Small intestine (tissue), 7 donors: ENCODE results near the gene ZGPAT. TPM values are rescaled to one million over a fixed set of nuclear protein-coding genes. Genes with fewer than 3 reads are reported as not detected.
"Not testable (repeated sequence)": the region's sequence is repeated elsewhere in the genome, so short reads cannot be mapped to it uniquely, and the experiment has no call there.

Experiments
- DNase-seq, 2 donors: peaks; one replicate each; pipeline versions ENCODE4 v3.0.0 to v3.0.0-alpha.2; 2013
- FAIRE-seq: peaks from 2 replicates; lab custom pipeline; 2012; peaks lifted over from hg19 to GRCh38; lab: Jason Lieb, UNC
- H3K27ac ChIP-seq, 3 donors: one replicate each; pipeline ENCODE4 v1.5.1; 2013; ENCODE audit warnings: low read length in 2 of 3, mild to moderate bottlenecking in 2 of 3, control low read depth in 1 of 3, inconsistent platforms in 1 of 3, low read depth in 1 of 3, moderate library complexity in 1 of 3
- H3K27me3 ChIP-seq, 3 donors: one replicate each; pipeline ENCODE4 v1.6.1; 2013; ENCODE audit warnings: low read length in 3 of 3, inconsistent platforms in 1 of 3; ENCODE audit not compliant: control insufficient read depth in 3 of 3, insufficient read depth in 3 of 3
- H3K36me3 ChIP-seq, 3 donors: one replicate each; pipeline ENCODE4 v1.6.1; 2013; ENCODE audit warnings: low read length in 3 of 3, inconsistent platforms in 1 of 3, low read depth in 1 of 3, mild to moderate bottlenecking in 1 of 3, moderate library complexity in 1 of 3; ENCODE audit not compliant: control insufficient read depth in 3 of 3, insufficient read depth in 2 of 3
- H3K4me1 ChIP-seq, 3 donors: one replicate each; pipeline ENCODE4 v1.6.1; 2013; ENCODE audit warnings: low read length in 2 of 3, inconsistent platforms in 1 of 3, low read depth in 1 of 3, mild to moderate bottlenecking in 1 of 3, moderate library complexity in 1 of 3; ENCODE audit not compliant: control insufficient read depth in 3 of 3, insufficient read depth in 2 of 3
- H3K4me3 ChIP-seq, 3 donors: one replicate each; pipeline ENCODE4 v1.5.1; 2013; ENCODE audit warnings: low read length in 3 of 3, control low read depth in 1 of 3, inconsistent platforms in 1 of 3, low read depth in 1 of 3, mild to moderate bottlenecking in 1 of 3, moderate library complexity in 1 of 3
- H3K9me3 ChIP-seq, 2 donors: one replicate each; pipeline ENCODE4 v1.6.1; 2013; ENCODE audit warnings: low read depth in 1 of 2, low read length in 1 of 2; ENCODE audit not compliant: control insufficient read depth in 2 of 2, insufficient read depth in 1 of 2
- WGBS, 3 donors: extraction: QIAGEN DNeasy Blood & Tissue Kit; methylation state at CpG; one replicate each; pipeline ENCODE4 v1.1.7; 2013; 5-methylcytosine and 5-hydroxymethylcytosine counted together
- polyA plus RNA-seq, 4 donors: library from polyadenylated mRNA; stranded (reverse) in 3 of 4; unstranded in 1 of 4; fragments of 200-250 nt in 3 of 4; fragments of 120-200 nt in 1 of 4; gene quantifications; one replicate each; pipeline versions ENCODE4 v1.2.1 to v1.2.3, GENCODE V29; 2013
- donor health status: healthy with polysubstance abuse.
- donor health status: control.
- donor health status: control.
- donor health status: Bipolar disorder and iron deficiency.
- donor health status: healthy.

Gene ZGPAT
- polyA plus RNA-seq, 4 donors = 20.5 to 39.8 (median 30.6) TPM

DNA sequence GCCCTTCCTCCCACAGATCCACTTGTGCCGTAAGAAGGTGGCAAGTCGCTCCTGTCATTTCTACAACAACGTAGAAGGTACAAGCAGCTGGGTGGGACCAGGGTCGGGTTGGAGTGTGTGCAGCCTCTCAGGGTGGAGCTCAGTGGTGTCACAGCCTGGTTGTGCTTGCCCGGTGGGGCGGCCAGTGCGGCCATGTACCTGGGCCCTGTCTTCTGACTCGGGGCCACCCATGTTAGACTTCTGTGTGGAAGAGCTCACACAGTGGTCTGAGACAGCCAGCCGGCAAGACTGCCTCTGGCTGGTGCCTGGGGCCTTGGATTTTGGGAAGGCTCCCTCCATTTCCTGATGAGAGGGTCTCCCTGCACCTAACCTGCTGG, 45.0 kb upstream of the ZGPAT start:
- no peak overlapping the region for H3K4me3 ChIP-seq
- peaks cover 0 to 11% (median 2%) of the 10 kb centered on the region in 3 donors for H3K4me1 ChIP-seq
- DNase-seq (no peak), FAIRE-seq (no peak)
- H3K36me3 ChIP-seq = peaks cover 6 to 65% (median 8%) of the 10 kb centered on the region in 3 donors
- no peak overlapping the region for H3K27ac ChIP-seq
- no peaks in the 10 kb centered on the region for H3K27me3 ChIP-seq
- H3K9me3 ChIP-seq = no peaks in the 10 kb centered on the region
- 91 to 93% (median 92%) methylated on average over 9 of the region's 9 CpGs for WGBS, 3 donors

- Histone ChIP-seq H3K9me3 (no peaks in the 10 kb centered on the region), H3K27me3 (no peaks in the 10 kb centered on the region), H3K4me1 (peaks cover 0 to 11% (median 2%) of the 10 kb centered on the region in 3 donors), H3K27ac (no peak overlapping the region), H3K36me3 (peaks cover 6 to 72% (median 10%) of the 10 kb centered on the region in 3 donors), H3K4me3 (no peak overlapping the region)
- FAIRE-seq (no peak), DNase-seq (no peak)
- WGBS, 3 donors = 94 to 95% (median 95%) methylated on average over 26 of the region's 26 CpGs
Observed at GRCh38 chr20:63663332-63664066, 44.3 kb upstream of the ZGPAT start.

GRCh38 chr20:63664143-63664851, 43.5 kb upstream of the ZGPAT start:
- DNase-seq (no peak), FAIRE-seq (no peak)
- peaks cover 6 to 77% (median 12%) of the 10 kb centered on the region in 3 donors for H3K36me3 ChIP-seq
- no peaks in the 10 kb centered on the region for H3K27me3 ChIP-seq
- H3K27ac ChIP-seq = no peak overlapping the region
- H3K4me3 ChIP-seq = no peak overlapping the region
- no peaks in the 10 kb centered on the region for H3K9me3 ChIP-seq
- H3K4me1 ChIP-seq = peaks cover 0 to 6% (median 2%) of the 10 kb centered on the region in 3 donors
- WGBS, 3 donors = 92 to 94% (median 94%) methylated on average over 22 of the region's 22 CpGs

- no peak overlapping the region for H3K27ac ChIP-seq
- no peaks in the 10 kb centered on the region for H3K4me1 ChIP-seq
- DNase-seq (no peak), FAIRE-seq (no peak)
- 76 to 89% (median 81%) methylated on average over 16 to 18 of the region's 18 CpGs for WGBS, 3 donors
- no peaks in the 10 kb centered on the region for H3K9me3 ChIP-seq
- no peaks in the 10 kb centered on the region for H3K27me3 ChIP-seq
- H3K36me3 ChIP-seq = peaks cover 6 to 77% (median 12%) of the 10 kb centered on the region in 3 donors
- no peak overlapping the region for H3K4me3 ChIP-seq
Observed at GRCh38 chr20:63664861-63665594, 42.8 kb upstream of the ZGPAT start.

DNA sequence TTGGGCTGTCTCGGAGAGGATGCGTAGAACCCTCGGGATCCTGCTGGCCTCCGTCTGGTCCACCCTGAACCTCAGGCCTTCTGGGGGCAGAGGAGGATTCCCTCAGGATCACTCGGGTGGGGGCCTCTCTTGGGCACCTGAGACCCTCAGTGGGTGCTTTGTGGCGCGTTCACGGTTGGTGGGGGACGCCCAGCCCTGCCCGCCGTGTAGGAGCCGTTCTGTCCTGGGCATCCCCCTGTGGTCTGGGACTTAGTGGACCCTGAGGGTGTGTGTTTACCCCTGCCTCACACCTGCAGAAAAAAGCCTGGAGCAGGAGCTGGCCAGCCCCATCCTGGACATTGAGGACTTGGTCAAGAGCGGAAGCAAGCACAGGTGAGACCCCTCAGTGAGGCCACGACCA, 42.1 kb upstream of the ZGPAT start:
- FAIRE-seq (no peak), DNase-seq (no peak)
- Histone ChIP-seq H3K27ac (no peak overlapping the region), H3K4me1 (no peaks in the 10 kb centered on the region), H3K4me3 (no peak overlapping the region), H3K27me3 (no peaks in the 10 kb centered on the region), H3K9me3 (no peaks in the 10 kb centered on the region), H3K36me3 (peaks cover 6 to 78% (median 12%) of the 10 kb centered on the region in 3 donors)
- 96 to 97% (median 97%) methylated on average over 14 of the region's 14 CpGs for WGBS, 3 donors

- no peaks in the 10 kb centered on the region for H3K4me1 ChIP-seq
- 93 to 97% (median 97%) methylated on average over 14 to 16 of the region's 16 CpGs for WGBS, 3 donors
- no peak overlapping the region for H3K4me3 ChIP-seq
- DNase-seq (no peak), FAIRE-seq (no peak)
- no peaks in the 10 kb centered on the region for H3K9me3 ChIP-seq
- H3K27ac ChIP-seq = no peak overlapping the region
- H3K27me3 ChIP-seq = no peaks in the 10 kb centered on the region
- peaks cover 3 to 66% (median 15%) of the 10 kb centered on the region in 3 donors for H3K36me3 ChIP-seq
Observed at GRCh38 chr20:63667858-63668257, 40.0 kb upstream of the ZGPAT start.

- Histone ChIP-seq H3K27me3 (no peaks in the 10 kb centered on the region), H3K4me3 (no peak overlapping the region), H3K27ac (no peak overlapping the region), H3K36me3 (peaks cover 0 to 62% (median 14%) of the 10 kb centered on the region in 3 donors), H3K4me1 (no peaks in the 10 kb centered on the region), H3K9me3 (no peaks in the 10 kb centered on the region)
- WGBS, 3 donors = 92 to 95% (median 93%) methylated on average over 11 of the region's 11 CpGs
- no peak for FAIRE-seq
- no peak for DNase-seq
Observed at GRCh38 chr20:63668351-63668750, 39.5 kb upstream of the ZGPAT start.

DNA sequence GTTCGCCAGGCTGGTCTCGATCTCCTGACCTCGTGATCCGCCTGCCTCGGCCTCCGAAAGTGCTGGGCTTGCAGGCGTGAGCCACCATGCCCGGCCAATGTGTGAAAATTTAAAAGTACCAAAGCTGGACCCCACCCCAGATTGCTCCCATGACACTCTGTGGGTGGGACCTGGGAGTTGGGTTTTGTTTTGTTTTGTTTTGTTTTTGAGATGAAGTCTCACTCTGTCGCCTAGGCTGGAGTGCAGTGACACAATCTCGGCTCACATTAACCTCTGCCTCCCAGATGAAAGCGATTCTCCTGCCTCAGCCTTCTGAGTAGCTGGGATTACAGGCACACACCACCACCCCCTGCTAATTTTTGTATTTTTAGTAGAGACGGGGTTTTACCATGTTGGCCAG, 36.1 kb upstream of the ZGPAT start:
- FAIRE-seq, H3K4me3 ChIP-seq, H3K27me3 ChIP-seq, H3K27ac ChIP-seq, DNase-seq, H3K4me1 ChIP-seq, H3K9me3 ChIP-seq: not testable (repeated sequence)
- 93 to 97% (median 96%) methylated on average over 12 of the region's 12 CpGs for WGBS, 3 donors
- peaks cover 0 to 55% (median 13%) of the 10 kb centered on the region in 3 donors for H3K36me3 ChIP-seq
